Breast epithelium (tissue), 3 donors: Measurements from ENCODE around the gene CCSER1.

Source experiments
- POLR2AphosphoS5 ChIP-seq, 3 donors: sonication (generic); formaldehyde crosslinking; IDR thresholded peaks; one replicate each; pipeline ENCODE4 v1.6.1; 2017; ENCODE audit warnings: antibody characterized with exemption in 3 of 3
- TF ChIP-seq, protein P1 (sequence below), 3 donors: fragments of 450-650 bp; IDR thresholded peaks; one replicate each; pipeline ENCODE4 v1.5.1; 2016 to 2017; ENCODE audit warnings: antibody characterized with exemption in 3 of 3, mild to moderate bottlenecking in 3 of 3, moderate library complexity in 3 of 3

DNA sequence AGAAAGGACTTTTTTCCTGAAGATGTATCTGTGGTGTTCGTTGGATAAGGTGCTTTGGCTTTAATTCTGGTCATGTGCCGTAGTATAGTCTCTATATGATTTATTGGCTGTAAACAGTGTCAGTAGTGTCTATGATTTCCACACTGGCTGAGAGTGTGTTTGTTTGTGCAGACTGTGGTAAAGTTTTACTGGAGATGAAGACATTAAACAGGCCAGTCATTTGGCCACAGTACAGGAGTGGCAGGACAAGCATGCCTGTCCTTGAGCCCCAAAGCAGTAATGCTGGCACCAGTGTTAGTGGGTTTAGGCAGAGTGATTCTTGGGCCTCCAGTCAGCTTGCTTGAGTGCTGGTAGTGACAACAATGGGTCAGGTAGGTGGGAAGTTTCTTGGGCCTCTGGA lies 1152.7 kb downstream of the CCSER1 start:
- TF ChIP-seq, protein P1, sequence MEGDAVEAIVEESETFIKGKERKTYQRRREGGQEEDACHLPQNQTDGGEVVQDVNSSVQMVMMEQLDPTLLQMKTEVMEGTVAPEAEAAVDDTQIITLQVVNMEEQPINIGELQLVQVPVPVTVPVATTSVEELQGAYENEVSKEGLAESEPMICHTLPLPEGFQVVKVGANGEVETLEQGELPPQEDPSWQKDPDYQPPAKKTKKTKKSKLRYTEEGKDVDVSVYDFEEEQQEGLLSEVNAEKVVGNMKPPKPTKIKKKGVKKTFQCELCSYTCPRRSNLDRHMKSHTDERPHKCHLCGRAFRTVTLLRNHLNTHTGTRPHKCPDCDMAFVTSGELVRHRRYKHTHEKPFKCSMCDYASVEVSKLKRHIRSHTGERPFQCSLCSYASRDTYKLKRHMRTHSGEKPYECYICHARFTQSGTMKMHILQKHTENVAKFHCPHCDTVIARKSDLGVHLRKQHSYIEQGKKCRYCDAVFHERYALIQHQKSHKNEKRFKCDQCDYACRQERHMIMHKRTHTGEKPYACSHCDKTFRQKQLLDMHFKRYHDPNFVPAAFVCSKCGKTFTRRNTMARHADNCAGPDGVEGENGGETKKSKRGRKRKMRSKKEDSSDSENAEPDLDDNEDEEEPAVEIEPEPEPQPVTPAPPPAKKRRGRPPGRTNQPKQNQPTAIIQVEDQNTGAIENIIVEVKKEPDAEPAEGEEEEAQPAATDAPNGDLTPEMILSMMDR (IDR thresholded peaks at IDR 0.05), result no peak
- TF ChIP-seq POLR2AphosphoS5 (IDR thresholded peaks at IDR 0.05), result no peak
